ENCODE results near the gene PHF2.

Gene PHF2

GRCh38 chr9:93567271-93567959 is 9.0 kb upstream of the PHF2 start:
- no peak for FAIRE-seq
- DNase-seq (ENCODE audit: low spot score): no peak

DNA sequence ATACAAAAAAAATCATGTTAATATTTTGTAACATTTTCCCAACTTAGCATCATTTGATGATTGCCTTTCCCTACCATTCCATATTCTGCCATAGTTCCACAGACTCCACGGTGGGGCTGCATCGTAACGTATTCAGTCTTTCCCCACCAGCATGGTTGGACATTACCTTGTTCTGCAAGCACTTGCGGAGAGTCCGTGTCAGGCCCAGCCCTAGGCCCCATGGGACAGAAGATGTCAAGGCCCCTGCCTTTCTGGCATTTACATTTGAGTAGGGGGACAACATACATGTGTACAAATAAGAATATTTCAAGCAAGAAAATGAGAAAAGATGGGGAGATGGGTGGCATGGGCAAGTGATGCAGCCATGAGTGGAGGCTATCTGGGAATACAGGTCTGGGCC is 8.2 kb upstream of the PHF2 start:
- no peak for DNase-seq (ENCODE audit: low spot score)
- FAIRE-seq: no peak

DNA sequence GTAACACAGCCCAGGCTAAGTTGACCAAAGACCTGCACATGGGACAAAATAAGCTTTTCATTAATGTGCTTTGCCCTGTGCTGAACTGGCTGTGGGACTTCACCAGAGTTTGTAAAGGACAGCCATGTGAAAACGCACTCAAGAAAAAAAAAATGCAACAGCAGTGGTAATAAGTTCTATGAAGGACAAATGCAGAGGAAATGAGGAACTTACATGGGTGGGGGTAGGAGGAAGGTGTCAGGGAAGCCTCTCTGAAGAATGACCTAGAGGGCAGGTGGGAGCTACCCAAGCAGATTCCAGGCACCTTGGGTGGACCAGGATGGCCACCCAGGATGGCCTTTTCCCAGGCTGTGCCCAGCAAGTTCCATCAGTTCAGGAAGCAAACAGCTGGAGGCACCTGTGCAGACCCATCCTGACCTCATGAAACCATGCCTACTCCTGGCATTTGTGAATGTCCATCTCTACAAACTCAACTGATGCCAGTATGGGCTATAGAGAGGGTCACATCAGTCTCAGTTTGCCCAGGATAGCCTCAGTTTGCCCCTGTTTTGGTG is 6.7 kb upstream of the PHF2 start:
- no peak for DNase-seq (ENCODE audit: low spot score)
- no peak for FAIRE-seq

DNA sequence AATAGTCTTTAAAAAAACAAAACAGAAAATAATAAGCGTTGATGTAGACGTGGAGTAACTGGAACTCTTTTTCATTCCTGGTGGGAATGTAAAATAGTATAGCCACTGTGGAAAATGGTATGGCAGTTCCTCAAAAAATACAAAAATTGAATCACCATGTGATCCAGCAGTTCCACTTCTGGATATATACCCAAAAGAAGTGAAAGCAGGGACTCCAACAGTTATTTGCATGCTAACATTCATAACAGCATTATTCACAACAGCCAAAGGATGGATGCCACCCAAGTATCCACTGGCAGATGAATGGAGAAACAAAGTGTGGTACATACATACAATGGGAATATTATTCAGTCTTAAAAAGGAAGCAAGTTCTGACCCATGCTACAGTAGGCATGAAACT is 4.2 kb upstream of the PHF2 start:
- DNase-seq (ENCODE audit: low spot score) (no peak), FAIRE-seq (no peak)

- no peak for DNase-seq (ENCODE audit: low spot score)
- peak; percentile 32 for FAIRE-seq
Observed at GRCh38 chr9:93572636-93573515, 3.5 kb upstream of the PHF2 start.

GRCh38 chr9:93573516-93573828 is 2.9 kb upstream of the PHF2 start:
- no peak for FAIRE-seq
- no peak for DNase-seq (ENCODE audit: low spot score)

DNA sequence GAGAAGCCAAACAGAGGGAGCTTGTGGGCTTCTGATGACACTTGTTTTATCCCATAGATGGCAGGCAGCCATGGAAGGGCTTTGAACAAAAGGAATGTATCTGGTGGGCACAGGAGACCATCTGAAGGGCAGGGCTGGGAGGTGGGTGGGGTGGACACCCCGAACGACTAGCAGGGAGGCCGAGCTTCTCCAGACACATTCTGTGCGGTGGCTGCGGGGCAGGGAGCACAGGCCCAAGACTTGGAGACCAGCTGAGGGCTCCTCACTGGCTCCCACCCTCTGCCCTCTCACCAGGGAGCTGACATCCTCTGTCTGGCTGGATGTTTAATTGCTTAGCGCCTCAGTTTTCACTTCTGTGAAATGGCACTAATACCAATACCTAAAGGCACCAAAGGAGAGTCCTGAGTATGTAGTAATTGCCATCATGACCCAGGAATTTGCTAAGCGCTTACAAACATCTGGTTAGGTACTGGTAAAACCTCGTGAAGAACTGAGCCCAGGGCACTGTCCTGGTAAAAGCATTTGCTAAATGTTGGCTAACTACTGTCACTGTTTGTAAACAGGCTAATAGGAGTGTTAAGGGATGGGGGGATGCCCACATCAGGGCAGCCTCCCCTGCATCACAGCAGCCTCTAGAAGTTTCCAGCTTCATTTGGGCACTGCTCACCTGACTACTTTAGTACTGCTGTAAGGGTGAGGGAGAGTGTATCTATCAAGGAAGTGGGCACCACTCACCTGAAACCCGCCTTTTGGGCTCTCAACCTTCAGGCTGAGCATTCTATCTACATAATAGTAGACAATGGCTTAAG is 2.1 kb upstream of the PHF2 start:
- DNase-seq (ENCODE audit: low spot score) (no peak), FAIRE-seq (no peak)

GRCh38 chr9:93574900-93575795 is 1.2 kb upstream of the PHF2 start:
- no peak for FAIRE-seq
- no peak for DNase-seq (ENCODE audit: low spot score)

- no peak for FAIRE-seq
- peak; percentile 50 for DNase-seq (ENCODE audit: low spot score)
Observed at GRCh38 chr9:93575796-93576257, 557 bp upstream of the PHF2 start.

DNA sequence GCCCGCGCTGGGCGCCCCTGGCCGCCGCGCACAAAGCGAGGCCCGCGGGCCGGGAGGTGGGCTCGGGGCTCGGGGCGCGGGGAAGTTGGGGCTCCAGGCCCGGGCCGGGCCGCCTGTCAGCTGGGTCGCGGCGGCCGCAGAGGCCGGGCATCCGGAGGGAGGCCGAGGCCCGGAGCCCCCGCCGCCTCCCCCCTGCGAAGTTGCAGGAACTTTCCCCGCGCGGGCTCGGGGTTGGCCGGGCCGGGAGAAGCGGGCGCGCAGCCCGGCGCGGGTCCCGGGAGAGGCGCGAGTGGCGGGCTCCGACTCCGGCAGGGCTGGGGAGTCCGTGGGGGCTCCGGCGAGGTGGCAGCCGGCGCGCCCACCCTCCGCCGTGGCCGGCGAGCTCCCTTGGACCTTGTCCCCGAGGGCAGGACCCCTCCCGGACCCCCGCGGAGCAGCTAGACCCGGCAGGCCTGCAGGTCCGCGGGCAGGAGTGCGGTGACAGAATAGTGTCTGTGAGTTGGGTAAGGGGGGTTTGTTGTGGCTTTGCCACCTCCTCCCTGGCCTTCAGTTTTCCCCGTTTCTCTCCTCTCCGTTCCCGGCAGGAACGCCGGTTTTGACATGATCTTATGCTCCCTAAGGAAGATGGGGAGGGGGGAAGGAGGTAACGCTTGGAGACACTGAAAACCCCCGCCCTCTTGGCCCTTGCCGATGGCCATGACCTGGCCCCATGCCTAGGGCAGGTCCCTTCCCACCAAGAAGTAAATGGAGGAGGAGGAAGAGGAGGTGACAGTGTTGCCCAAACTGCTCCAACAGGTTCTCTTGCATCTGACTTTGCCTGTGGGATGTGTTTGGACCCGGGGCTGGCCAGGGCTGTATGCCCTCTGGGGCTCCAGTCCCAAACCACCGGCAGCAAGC is 942 bp downstream of the PHF2 start:
- DNase-seq (ENCODE audit: low spot score) (peak; percentile 30), FAIRE-seq (no peak)

DNA sequence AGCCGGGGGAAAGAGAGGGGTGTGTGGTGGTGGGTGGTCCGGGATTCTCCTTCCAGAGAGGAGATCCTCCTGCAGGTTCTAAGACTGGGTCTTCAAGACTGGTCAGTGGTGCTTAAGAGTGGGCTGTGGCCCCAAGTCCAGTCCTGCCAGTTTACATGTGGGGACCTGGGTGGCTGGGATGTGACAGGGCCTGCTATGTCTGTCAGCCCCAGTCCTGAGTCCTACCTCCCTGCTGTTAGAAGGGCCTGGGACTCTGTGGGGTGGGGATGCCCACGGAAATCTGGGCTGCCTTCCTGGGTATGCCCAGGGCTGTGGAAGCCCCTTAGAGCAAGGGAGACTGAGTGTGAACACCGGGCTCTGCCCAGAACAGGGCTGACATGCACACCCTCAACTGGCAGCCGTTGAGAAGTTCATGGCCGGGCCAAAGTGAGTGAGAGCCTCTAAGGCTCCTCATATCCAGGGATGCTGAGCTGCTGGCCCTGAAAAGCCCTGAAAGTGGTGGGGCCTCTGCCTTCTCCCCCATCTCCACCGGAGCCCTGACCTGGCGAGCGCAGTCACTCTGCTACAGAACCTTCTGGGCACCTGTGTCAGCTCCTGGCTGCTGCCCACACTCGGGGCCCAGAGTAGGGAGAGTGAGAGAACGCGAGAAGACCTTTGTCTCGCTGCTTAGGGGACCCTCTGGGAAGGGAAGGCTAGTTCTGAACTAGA is 1.7 kb downstream of the PHF2 start:
- no peak for FAIRE-seq

GRCh38 chr9:93578844-93579243 is 2.5 kb downstream of the PHF2 start:
- no peak for DNase-seq (ENCODE audit: low spot score)
- FAIRE-seq: no peak

More for the DNA sequence above, 1.7 kb downstream of the PHF2 start:
- DNase-seq (ENCODE audit: low spot score): no peak

DNA sequence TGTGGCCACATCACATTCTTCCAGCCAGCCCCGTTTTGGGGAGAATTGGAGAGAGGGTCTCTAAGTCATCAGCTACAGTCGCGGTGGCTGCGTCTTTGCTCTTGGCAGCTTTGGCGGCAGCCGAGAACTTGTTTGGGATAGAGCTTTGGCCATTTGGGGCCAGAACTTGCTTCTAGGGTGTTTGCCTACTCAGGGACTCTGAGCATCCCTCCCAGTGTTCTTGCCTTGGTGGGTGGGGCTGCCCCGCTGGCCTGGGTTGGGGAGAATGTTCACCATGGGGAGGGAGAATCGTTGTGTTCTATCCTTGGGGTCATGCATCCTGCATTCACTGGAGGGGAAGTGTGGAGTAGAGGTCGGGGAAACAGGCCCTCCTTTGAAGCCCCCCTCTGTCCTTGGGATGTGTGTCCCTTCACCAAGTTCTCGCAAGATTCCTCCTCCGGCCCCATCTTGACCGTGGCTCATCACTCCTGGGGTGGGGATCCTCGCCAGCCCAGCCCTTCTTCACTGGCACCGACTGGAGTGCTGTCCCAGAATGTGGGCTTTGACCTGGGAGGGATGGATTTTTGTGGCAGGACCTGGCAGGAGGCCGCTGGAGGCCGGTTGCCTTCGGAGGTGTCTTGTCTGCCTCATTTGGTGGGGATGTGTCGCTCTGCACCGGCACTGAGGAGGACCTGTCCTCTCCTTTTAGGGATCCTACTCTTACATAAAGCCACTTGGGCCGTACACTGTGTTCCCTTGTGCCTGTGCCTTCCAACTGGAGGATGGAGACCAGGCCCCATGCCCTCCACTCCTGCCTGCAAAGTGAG is 3.5 kb downstream of the PHF2 start:
- FAIRE-seq: no peak
- DNase-seq (ENCODE audit: low spot score): no peak

DNA sequence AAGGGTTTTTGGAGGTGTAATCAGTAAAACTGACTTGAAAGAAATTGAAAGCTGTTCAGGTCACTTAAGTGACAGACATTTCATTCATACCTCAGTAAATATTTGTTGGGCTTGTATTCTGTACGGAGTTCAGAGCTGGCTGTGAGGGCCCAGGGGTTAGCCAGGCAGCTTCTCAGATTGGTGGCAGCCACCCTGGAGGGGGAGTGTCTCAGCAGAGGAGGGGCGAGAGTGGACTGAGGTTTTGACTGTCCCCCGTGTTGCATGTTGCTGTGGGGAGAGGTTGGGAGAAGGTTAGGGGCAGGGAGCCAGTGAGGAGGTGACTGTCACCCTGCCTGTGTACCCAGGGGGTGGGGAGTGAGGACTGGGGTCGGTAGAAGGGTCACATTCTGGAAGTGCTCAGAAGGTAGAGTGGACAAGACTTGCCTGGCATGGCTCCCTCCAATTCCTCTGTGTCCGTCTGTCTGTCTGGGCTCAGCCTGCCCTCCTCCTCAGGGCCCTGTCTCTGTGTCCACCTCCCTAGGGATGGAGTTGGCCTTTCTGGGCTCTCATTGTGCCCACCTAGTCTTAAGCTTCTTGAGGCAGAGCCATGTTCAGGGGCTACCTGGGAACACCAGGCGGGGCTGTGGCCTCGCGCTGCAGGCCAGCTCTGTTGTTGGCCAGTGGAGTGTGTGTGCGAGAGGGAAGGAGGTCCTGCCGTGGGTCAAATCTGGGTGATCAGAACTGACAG is 4.4 kb downstream of the PHF2 start:
- DNase-seq (ENCODE audit: low spot score) (no peak), FAIRE-seq (no peak)

DNA sequence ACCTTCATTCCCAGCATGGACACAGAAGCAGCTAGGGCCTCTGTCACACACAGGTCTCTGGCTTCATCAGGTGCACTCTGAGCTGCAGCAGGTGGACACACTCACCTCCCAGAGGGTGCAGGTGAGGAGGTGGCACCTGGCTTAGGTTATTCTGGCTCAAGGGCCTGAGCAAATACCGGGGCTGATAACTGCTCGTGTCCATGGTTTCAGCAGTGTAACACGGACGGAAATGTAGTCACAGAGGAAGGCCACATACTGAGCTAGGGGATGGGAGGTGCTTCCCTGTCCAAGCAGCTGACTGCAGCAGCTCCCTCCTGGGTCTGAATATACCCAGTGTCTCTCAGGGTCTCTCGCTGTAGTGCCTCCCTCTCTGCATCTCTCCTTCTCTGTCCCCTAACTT is 5.7 kb downstream of the PHF2 start:
- no peak for FAIRE-seq
- no peak for DNase-seq (ENCODE audit: low spot score)

GRCh38 chr9:93582550-93582949 is 6.2 kb downstream of the PHF2 start:
- FAIRE-seq: no peak
- DNase-seq (ENCODE audit: low spot score): no peak

DNA sequence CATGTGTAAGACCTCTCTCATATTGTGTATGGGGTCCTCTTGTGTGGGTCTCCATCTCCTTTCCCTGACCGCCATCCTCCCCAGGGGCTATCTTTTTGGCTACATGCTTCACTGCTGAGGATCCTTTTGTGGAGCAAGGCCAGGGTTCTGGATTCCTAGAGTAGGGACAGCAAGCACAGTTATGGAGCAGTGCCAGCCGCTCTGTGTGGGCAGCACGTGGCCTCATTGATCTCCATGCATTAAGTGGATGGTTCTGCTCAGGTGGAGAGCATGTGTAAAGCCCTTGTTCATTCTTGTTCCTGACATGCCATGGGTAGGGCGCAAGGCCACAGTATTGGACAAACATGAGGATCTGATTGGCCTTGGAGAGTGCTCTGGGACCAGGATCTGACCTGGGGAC is 8.9 kb downstream of the PHF2 start:
- no peak for FAIRE-seq
- DNase-seq (ENCODE audit: low spot score): no peak

DNA sequence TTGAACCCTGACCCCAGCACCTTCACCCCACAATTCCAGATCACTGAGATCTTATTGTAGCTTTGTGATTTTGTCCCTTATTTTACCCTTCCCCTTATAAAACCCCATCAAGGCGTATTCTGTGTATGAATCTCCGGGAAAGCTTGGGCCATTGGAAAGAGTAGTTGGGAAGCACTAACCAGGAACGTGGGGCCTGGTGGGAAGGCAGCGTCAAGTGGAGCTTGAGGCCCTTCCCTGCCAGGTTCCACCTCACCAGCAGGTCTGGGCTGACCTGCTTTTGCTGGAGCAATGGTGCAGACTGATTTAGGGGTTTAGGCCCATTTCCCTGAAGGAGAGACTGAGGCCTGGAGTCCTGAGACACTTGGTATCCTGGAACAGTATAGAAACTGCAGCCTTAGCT is 9.3 kb downstream of the PHF2 start:
- no peak for FAIRE-seq
- DNase-seq (ENCODE audit: low spot score): no peak

Measured in urothelium cell line (cell line).